IPS DF 19.7 (cell line): Measurements from ENCODE around the gene MRTFA.

Experiments used
- DNase-seq: peaks from one replicate; pipeline ENCODE4 v3.0.0-alpha.2; 2013; ENCODE audit warnings: low read depth, low spot score

The MRTFA gene

GRCh38 chr22:40411506-40411861, 225.0 kb downstream of the MRTFA start:
- DNase-seq, result no peak

- no peak for DNase-seq
Measured at GRCh38 chr22:40410731-40411505, 225.6 kb downstream of the MRTFA start.

GRCh38 chr22:40410272-40410671, 226.2 kb downstream of the MRTFA start:
- no peak for DNase-seq

GRCh38 chr22:40409613-40410113, 226.9 kb downstream of the MRTFA start:
- no peak for DNase-seq

- DNase-seq, result no peak
Measured at GRCh38 chr22:40408718-40409612, 227.6 kb downstream of the MRTFA start.

- DNase-seq, result no peak
Measured at GRCh38 chr22:40407831-40408717, 228.4 kb downstream of the MRTFA start.

- DNase-seq, result no peak
Measured at GRCh38 chr22:40407021-40407761, 229.3 kb downstream of the MRTFA start.

- DNase-seq, result no peak
Measured at GRCh38 chr22:40406063-40406890, 230.2 kb downstream of the MRTFA start.

- no peak for DNase-seq
Measured at GRCh38 chr22:40405178-40406062, 231.1 kb downstream of the MRTFA start.

GRCh38 chr22:40404251-40405177, 232.0 kb downstream of the MRTFA start:
- no peak for DNase-seq

GRCh38 chr22:40403651-40404050, 232.9 kb downstream of the MRTFA start:
- DNase-seq, result no peak

- DNase-seq, result no peak
Measured at GRCh38 chr22:40403141-40403540, 233.4 kb downstream of the MRTFA start.

- no peak for DNase-seq
Measured at GRCh38 chr22:40401981-40402406, 234.5 kb downstream of the MRTFA start.

GRCh38 chr22:40401532-40401931, 235.0 kb downstream of the MRTFA start:
- no peak for DNase-seq

GRCh38 chr22:40400159-40400558, 236.4 kb downstream of the MRTFA start:
- DNase-seq, result no peak

- DNase-seq, result no peak
Measured at GRCh38 chr22:40399621-40400020, 236.9 kb downstream of the MRTFA start.

- DNase-seq, result no peak
Measured at GRCh38 chr22:40397396-40397795, 239.1 kb downstream of the MRTFA start.

GRCh38 chr22:40396882-40397281, 239.6 kb downstream of the MRTFA start:
- peak; percentile 35 for DNase-seq
